MM.1S (cell line): ENCODE results near the gene RAB3B.

Experiments
- EZH2 ChIP-seq: fragments of 300-600 bp; sonication (generic); optimal IDR thresholded peaks from 2 replicates; pipeline ENCODE3; 2017; ENCODE audit warnings: low read depth, mild to moderate bottlenecking, antibody characterized with exemption, low read length, mixed read lengths
- TF ChIP-seq, protein P1 (sequence below): fragments of 300-600 bp; sonication (generic); IDR thresholded peaks from 2 replicates; pipeline ENCODE4 v1.5.1; 2016; ENCODE audit warnings: antibody characterized with exemption, low read length, mixed read lengths

DNA sequence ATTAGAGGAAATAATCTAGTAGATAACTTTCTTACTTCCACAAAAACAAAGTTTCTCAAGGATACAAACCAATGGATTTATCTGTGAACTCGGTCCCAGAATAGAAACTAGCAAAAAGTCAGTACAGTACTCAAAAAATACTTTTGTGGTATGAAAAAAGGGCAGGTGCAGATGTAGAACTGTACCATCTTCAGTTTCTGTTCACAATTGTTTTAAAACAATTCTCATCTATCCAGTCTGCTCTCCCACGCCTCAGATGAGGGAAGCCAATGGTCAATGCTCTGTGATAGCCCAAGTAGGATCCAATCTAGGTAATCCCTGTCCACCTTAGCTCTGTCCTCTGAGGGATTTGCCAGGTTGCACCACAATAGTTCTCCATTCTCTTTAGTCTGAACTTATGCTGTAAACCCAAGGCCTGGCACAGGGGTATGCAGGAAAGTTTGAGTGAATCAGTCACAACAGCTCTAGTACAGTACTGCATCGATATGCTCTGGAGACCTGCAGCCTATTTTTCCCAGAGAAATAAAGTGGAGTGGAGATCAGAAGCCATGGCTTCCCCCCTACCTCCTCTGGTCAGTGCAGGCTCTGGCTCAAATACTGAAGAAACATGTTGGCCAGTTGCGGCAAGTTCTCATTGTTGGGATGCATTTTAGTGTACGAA, 41.8 kb upstream of the RAB3B start:
- TF ChIP-seq, protein P1, sequence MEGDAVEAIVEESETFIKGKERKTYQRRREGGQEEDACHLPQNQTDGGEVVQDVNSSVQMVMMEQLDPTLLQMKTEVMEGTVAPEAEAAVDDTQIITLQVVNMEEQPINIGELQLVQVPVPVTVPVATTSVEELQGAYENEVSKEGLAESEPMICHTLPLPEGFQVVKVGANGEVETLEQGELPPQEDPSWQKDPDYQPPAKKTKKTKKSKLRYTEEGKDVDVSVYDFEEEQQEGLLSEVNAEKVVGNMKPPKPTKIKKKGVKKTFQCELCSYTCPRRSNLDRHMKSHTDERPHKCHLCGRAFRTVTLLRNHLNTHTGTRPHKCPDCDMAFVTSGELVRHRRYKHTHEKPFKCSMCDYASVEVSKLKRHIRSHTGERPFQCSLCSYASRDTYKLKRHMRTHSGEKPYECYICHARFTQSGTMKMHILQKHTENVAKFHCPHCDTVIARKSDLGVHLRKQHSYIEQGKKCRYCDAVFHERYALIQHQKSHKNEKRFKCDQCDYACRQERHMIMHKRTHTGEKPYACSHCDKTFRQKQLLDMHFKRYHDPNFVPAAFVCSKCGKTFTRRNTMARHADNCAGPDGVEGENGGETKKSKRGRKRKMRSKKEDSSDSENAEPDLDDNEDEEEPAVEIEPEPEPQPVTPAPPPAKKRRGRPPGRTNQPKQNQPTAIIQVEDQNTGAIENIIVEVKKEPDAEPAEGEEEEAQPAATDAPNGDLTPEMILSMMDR: no peak
- TF ChIP-seq EZH2: no peak
